ENCODE data around the gene HPN.
"Not testable (repeated sequence)": the region's sequence is repeated elsewhere in the genome, so short reads cannot be mapped to it uniquely, and the experiment has no call there.

Gene HPN

GRCh38 chr19:35009424-35010415 is 31.8 kb upstream of the HPN start:
- DNase-seq = no peak

DNA sequence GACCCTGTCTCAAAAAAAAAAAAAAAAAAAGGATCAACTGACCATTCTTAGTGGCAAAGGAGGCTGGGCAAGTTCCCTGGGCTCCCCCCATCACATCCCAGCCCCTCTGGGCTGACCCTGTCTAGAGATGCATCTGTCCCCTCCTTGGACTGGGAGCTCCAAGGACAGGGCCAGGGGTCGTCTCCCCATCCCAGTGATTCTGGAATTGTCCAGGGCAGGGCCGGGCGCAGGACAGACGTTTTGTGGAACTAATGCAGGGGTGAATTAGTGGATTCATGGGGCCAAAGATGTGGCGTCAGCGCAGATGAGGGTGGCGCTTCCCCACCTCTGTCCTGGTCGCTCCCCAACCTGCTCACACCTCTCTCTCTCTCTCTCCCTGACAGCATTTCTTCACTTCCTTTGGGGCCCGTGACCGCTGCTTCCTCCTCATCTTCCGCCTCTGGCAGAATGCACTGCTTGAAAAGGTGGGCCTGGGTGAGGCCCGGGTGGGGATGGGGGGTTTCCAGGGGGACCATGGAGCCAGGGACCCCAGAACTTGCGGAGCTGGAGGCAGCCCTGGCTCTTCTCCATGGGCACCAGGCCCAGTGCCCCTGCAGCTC is 30.3 kb upstream of the HPN start:
- no peak for DNase-seq

GRCh38 chr19:35011737-35012682 is 29.5 kb upstream of the HPN start:
- DNase-seq = no peak

- peak; percentile 69 for DNase-seq
These were observed 28.3 kb upstream of the HPN start for GRCh38 chr19:35013041-35013819.

GRCh38 chr19:35013820-35014754 is 27.4 kb upstream of the HPN start:
- peak; percentile 77 for DNase-seq

DNA sequence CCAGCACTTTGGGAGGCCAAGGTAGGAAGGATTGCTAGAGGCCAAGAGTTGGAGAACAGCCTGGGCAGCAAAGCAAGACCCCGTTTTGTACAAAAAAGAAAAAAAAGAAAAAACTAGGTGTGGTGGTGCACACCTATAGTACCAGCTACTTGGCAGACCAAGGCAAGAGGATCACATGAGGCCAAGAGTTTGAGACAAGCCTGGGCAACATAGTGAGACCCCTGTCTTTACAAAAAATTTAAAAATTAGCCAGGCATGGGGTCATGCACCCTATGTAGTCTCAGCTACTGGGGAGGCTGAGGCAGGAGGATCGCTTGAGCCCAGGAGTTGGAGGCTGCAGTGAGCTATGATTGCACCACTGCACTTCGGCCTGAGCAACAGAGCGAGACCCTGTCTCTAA is 26.7 kb upstream of the HPN start:
- DNase-seq = not testable (repeated sequence)

GRCh38 chr19:35015270-35015953 is 26.1 kb upstream of the HPN start:
- no peak for DNase-seq

DNA sequence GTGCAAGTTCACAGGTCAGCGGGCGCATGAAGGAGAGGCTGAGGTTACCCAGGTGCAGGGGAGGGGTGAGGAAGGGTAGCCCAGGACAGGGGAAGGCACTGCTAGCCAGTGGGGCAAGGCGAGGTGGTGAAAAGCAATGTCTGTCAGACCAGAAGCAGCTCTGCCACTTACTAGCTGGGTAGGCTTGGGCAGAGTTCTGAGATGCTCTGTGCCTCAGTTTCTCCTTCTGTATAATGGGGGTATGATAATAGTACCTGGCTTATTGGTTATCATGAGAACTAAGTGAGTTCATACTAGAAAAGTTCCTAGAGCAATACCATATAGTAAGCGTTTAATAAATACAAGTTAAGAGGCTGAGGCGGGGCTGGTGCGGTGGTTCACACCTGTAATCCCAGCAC is 25.6 kb upstream of the HPN start:
- DNase-seq = no peak

GRCh38 chr19:35017507-35017906 is 24.0 kb upstream of the HPN start:
- DNase-seq = no peak

- DNase-seq = no peak
These were observed 23.1 kb upstream of the HPN start for GRCh38 chr19:35018379-35018778.

- no peak for DNase-seq
These were observed 22.4 kb upstream of the HPN start for GRCh38 chr19:35019144-35019543.

DNA sequence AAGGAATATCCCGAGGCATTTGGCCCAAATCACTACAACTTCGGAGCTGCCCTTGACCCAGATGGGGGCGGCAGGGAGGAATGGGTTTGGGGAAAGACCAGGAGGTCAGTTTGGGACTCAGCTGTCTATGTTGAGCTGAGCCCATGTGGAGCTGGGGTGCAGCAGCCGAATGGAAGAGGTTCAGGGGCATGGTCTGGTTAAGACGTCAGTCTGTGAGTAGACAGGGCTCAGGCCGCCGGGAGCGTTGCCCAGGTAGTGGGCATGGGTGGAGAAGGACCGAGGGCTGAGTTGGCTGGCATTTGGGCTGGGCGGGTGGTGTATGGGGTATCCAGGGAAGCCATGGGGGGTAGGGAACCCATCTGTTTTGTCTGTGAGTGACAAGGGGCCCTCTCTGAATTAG is 20.5 kb upstream of the HPN start:
- no peak for DNase-seq

DNA sequence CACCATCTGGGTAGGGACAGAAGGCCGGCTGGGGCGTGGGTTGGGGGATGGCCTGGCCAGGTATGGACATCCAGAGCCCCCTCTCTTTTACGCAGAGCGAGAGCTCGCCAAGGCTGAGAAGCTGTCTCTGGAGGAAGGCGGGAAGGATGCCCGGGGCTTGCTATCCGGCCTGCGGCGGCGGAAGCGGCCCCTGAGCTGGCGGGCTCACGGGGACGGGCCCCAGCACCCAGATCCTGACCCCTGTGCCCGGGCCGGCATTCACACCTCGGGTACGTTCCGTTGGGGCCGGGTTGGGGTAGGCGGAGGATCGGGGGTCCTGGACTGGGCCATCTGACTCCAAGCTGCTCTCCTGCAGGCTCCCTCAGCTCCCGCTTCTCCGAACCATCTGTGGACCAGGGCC is 19.9 kb upstream of the HPN start:
- no peak for DNase-seq

DNA sequence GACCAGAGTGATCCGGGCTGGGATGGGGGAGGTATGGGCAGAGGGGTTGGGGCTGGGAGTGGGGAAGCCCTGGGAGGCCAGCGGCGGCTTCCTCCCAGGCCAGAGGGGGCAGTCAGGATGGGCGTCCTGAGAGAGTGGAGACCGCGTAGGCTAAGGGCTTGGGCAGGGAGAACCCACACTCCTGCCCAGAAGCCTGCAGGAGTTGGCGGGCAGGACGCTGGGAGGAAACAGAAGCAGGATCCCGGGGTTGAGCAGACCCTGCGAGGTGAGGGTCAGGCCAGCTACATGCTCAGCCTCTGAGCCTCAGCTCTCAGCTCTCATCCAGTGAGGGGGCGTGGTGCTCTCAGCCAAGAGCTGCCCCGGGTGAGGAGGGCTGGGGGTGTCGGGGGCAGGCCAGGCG is 19.1 kb upstream of the HPN start:
- no peak for DNase-seq

- DNase-seq = no peak
These were observed 18.1 kb upstream of the HPN start for GRCh38 chr19:35023428-35023827.

- no peak for DNase-seq
These were observed 17.4 kb upstream of the HPN start for GRCh38 chr19:35024095-35024494.

- DNase-seq = no peak
These were observed 15.6 kb upstream of the HPN start for GRCh38 chr19:35025969-35026368.

DNA sequence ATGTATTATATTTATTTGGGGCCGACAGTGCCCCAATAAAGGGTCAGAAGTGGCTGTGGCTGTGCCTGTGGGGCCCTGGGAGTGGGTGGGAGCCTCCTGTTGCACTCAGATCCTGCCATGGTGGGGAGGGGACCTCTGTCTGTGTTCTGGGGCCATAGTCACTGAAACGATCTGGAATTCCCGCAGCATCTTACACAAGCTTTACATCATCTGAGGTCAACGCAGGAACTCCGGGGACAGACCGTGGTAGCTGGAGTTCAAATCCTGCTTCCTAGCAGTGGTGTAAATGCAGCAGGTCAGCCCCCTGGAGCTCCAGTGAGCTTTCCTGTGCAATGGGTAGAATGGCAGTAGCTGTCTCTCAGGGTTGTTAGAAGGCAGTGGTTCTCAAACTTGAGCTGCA is 15.1 kb upstream of the HPN start:
- DNase-seq = no peak

DNA sequence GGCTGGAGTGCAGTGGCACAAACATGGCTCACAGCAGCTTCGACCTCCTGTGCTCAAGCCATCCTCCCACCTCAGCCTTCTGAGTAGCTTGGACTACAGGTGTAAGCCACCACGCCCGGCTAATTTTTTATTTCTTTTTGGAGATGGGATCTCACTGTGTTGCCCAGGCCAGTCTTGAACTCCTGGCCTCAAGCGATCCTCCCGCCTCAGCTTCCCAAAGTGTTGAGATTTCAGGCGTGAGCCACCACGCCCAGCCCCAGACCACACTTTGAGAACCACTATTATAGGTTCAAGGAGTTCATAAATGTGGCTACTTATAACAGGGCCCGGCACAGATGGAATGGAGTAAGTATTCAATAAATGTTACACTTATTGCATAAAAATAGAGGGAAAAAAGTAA is 14.5 kb upstream of the HPN start:
- DNase-seq = no peak

GRCh38 chr19:35027851-35028599 is 13.5 kb upstream of the HPN start:
- DNase-seq = no peak
